H9 (cell line): ENCODE data around the gene P3R3URF. TPM values are rescaled to one million over a fixed set of nuclear protein-coding genes. Genes with fewer than 3 reads are reported as not detected.

Experiments
- DNase-seq: peaks from one replicate; pipeline ENCODE4 v3.0.0-alpha.2; 2017
- H2AFZ ChIP-seq: one replicate; pipeline ENCODE4 v1.6.1; 2013; ENCODE audit warnings: mild to moderate bottlenecking, low read length, control low read depth, moderate library complexity
- H2AK5ac ChIP-seq: 2 replicates; pipeline ENCODE4 v1.6.1; 2013; ENCODE audit warnings: low read length, control low read depth, mixed read lengths; ENCODE audit not compliant: insufficient read length
- H2BK120ac ChIP-seq: one replicate; pipeline ENCODE4 v1.6.1; 2013; ENCODE audit warnings: low read depth, mild to moderate bottlenecking, low read length, control low read depth, inconsistent platforms; ENCODE audit not compliant: poor library complexity, severe bottlenecking
- H2BK12ac ChIP-seq: 2 replicates; pipeline ENCODE4 v1.6.1; 2013; ENCODE audit warnings: low read length, control low read depth, mixed read lengths, low read depth; ENCODE audit not compliant: insufficient read length
- H2BK15ac ChIP-seq: 2 replicates; pipeline ENCODE4 v1.6.1; 2013; ENCODE audit warnings: low read depth, low read length, control low read depth
- H2BK20ac ChIP-seq: one replicate; pipeline ENCODE4 v1.6.1; 2013; ENCODE audit warnings: low read depth, mild to moderate bottlenecking, low read length, control low read depth, inconsistent platforms; ENCODE audit not compliant: poor library complexity, severe bottlenecking
- H2BK5ac ChIP-seq: 2 replicates; pipeline ENCODE4 v1.6.1; 2013; ENCODE audit warnings: low read length, control low read depth, mixed read lengths; ENCODE audit not compliant: insufficient read length
- H3K14ac ChIP-seq: 2 replicates; pipeline ENCODE4 v1.6.1; 2013; ENCODE audit warnings: low read length, control low read depth; ENCODE audit not compliant: insufficient read depth
- H3K18ac ChIP-seq: 2 replicates; pipeline ENCODE4 v1.6.1; 2013; ENCODE audit warnings: low read depth, mild to moderate bottlenecking, mixed read lengths, low read length, control low read depth; ENCODE audit not compliant: insufficient read length
- H3K23ac ChIP-seq: 2 replicates; pipeline ENCODE4 v1.6.1; 2013; ENCODE audit warnings: low read length, control low read depth, mixed read lengths, low read depth; ENCODE audit not compliant: insufficient read length
- H3K23me2 ChIP-seq: 2 replicates; pipeline ENCODE4 v1.6.1; 2013; ENCODE audit warnings: low read depth, mild to moderate bottlenecking, mixed read lengths, low read length, control low read depth; ENCODE audit not compliant: insufficient read length, poor library complexity, severe bottlenecking
- H3K27ac ChIP-seq: 2 replicates; pipeline ENCODE4 v1.5.1; 2013; ENCODE audit warnings: low read length, control low read depth, mixed read lengths, low read depth; ENCODE audit not compliant: insufficient read length
- H3K27me3 ChIP-seq: 2 replicates; pipeline ENCODE4 v1.6.1; 2013; ENCODE audit warnings: low read length, control low read depth, inconsistent platforms; ENCODE audit not compliant: insufficient read depth
- H3K4ac ChIP-seq: 2 replicates; pipeline ENCODE4 v1.6.1; 2013; ENCODE audit warnings: low read depth, mild to moderate bottlenecking, control low read depth, inconsistent platforms, low read length, moderate library complexity
- H3K4me1 ChIP-seq: 2 replicates; pipeline ENCODE4 v1.6.1; 2013; ENCODE audit warnings: low read length, control low read depth, inconsistent platforms; ENCODE audit not compliant: insufficient read depth
- H3K4me2 ChIP-seq: 2 replicates; pipeline ENCODE4 v1.6.1; 2013; ENCODE audit warnings: low read length, control low read depth, mixed read lengths; ENCODE audit not compliant: insufficient read length, insufficient read depth
- H3K56ac ChIP-seq: 2 replicates; pipeline ENCODE4 v1.6.1; 2013; ENCODE audit warnings: low read depth, mild to moderate bottlenecking, mixed read lengths, low read length, control low read depth; ENCODE audit not compliant: insufficient read length
- H3K79me1 ChIP-seq: 2 replicates; pipeline ENCODE4 v1.6.1; 2013; ENCODE audit warnings: low read depth, mild to moderate bottlenecking, moderate library complexity, low read length, control low read depth, inconsistent platforms; ENCODE audit not compliant: insufficient read depth, poor library complexity, severe bottlenecking
- H3K79me2 ChIP-seq: 2 replicates; pipeline ENCODE4 v1.6.1; 2013; ENCODE audit warnings: low read length, control low read depth, inconsistent platforms; ENCODE audit not compliant: insufficient read depth
- H3K9ac ChIP-seq: 2 replicates; pipeline ENCODE4 v1.6.1; 2013; ENCODE audit warnings: low read length, control low read depth, mixed read lengths; ENCODE audit not compliant: insufficient read length; ENCODE audit errors: extremely low read depth
- H3K9me3 ChIP-seq: one replicate; pipeline ENCODE4 v1.6.1; 2013; ENCODE audit warnings: low read depth, low read length, inconsistent platforms; ENCODE audit not compliant: control insufficient read depth
- H3T11ph ChIP-seq: one replicate; pipeline ENCODE4 v1.6.1; 2013; ENCODE audit warnings: mild to moderate bottlenecking, low read length, control low read depth, inconsistent platforms
- H4K20me1 ChIP-seq: one replicate; pipeline ENCODE4 v1.6.1; 2013; ENCODE audit not compliant: control insufficient read depth, insufficient read length, insufficient read depth
- H4K5ac ChIP-seq: 2 replicates; pipeline ENCODE4 v1.6.1; 2013; ENCODE audit warnings: low read depth, mild to moderate bottlenecking, mixed read lengths, low read length, control low read depth; ENCODE audit not compliant: insufficient read length
- H4K8ac ChIP-seq: replicated peaks from 2 replicates; pipeline ENCODE4 v1.6.1; 2013; ENCODE audit warnings: low read length, control low read depth, mixed read lengths, low read depth; ENCODE audit not compliant: insufficient read length
- H4K91ac ChIP-seq: 2 replicates; pipeline ENCODE4 v1.6.1; 2013; ENCODE audit warnings: low read depth, mild to moderate bottlenecking, moderate library complexity, mixed read lengths, low read length, control low read depth; ENCODE audit not compliant: insufficient read length
- H3K27ac Mint-ChIP-seq, 3 experiments: 2 replicates in 2 of 3; 3 replicates in 1 of 3; pipeline ENCODE4 v1.8.0; 2020 to 2021; ENCODE audit warnings: mixed read lengths in 3 of 3, mild to moderate bottlenecking in 1 of 3, moderate library complexity in 1 of 3
- H3K27me3 Mint-ChIP-seq: 2 replicates; pipeline ENCODE4 v1.8.0; 2021; ENCODE audit warnings: low read depth, mild to moderate bottlenecking, moderate library complexity, mixed read lengths
- H3K36me3 Mint-ChIP-seq, 3 experiments: 2 replicates in 2 of 3; 3 replicates in 1 of 3; pipeline ENCODE4 v1.8.0; 2020 to 2021; ENCODE audit warnings: low read depth in 3 of 3, mixed read lengths in 3 of 3; ENCODE audit not compliant: insufficient read depth in 1 of 3
- H3K4me1 Mint-ChIP-seq, 2 experiments: 2 replicates each; pipeline ENCODE4 v1.8.0; 2020; ENCODE audit warnings: mixed read lengths in 2 of 2
- H3K4me3 Mint-ChIP-seq, 2 experiments: 2 replicates in 1 of 2; 3 replicates in 1 of 2; pipeline ENCODE4 v1.8.0; 2020 to 2021; ENCODE audit warnings: mild to moderate bottlenecking in 2 of 2, mixed read lengths in 2 of 2, moderate library complexity in 1 of 2
- H3K9me3 Mint-ChIP-seq, 2 experiments: 2 replicates in 1 of 2; 3 replicates in 1 of 2; pipeline ENCODE4 v1.8.0; 2020; ENCODE audit warnings: mild to moderate bottlenecking in 2 of 2, mixed read lengths in 2 of 2, moderate library complexity in 1 of 2
- WGBS: extraction: QIAGEN DNeasy Blood & Tissue Kit; methylation state at CpG from one replicate; pipeline ENCODE4 v1.1.7; 2013; ENCODE audit warnings: missing lambda C conversion rate, low lambda C conversion rate, mixed read lengths; ENCODE audit not compliant: insufficient read length; ENCODE audit errors: extremely low coverage; 5-methylcytosine and 5-hydroxymethylcytosine counted together
- total RNA-seq: library from RNA; stranded (reverse); gene quantifications from 2 replicates; pipeline ENCODE4 v1.2.1, GENCODE V29; 2021
- TF ChIP-seq, protein P1 (sequence below): fragments of 200-600 bp; sonication (generic); conservative IDR thresholded peaks from 3 replicates; pipeline ENCODE4 v1.8.0; 2021; ENCODE audit warnings: antibody characterized with exemption, mild to moderate bottlenecking

The P3R3URF gene
- total RNA-seq, 1 experiment from 2014 or later = not detected

DNA sequence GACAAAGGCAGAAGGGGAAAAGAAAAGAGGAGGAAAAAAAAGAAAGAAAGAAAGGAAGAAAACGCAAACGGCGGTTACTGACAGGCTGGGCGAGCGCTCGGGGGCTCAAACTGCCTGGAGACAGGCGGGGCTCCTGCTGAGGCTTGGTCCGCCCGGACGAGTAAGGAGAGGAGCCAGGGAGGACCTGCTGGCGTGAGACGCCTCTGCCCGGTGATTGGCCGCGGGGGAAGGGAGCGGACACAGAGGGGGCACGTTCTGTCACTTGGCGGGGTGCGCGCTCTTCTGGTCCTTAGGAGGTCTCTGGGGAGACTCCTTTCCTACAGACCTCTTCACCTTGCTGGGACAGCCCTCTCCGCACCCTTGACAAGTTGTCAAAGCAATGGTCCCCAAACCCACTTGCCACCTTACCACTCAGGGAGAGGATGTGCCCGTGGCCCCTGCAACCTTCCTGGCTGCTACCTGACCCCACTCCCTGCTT is 43.1 kb downstream of the P3R3URF start:
- H3T11ph ChIP-seq = no peak overlapping the region
- H3K9ac ChIP-seq = peak overlapping the region; percentile 62
- peaks cover 6% of the 10 kb centered on the region; the same call in 1 of the 2 replicates for H3K4me1 ChIP-seq
- H3K56ac ChIP-seq = no peak overlapping the region
- H3K79me1 ChIP-seq = no peaks in the 10 kb centered on the region
- H3K36me3 Mint-ChIP-seq = no peaks in the 10 kb centered on the region; a peak in 1 of 7 replicates
- H3K4ac ChIP-seq = no peak overlapping the region
- no peaks in the 10 kb centered on the region for H3K79me2 ChIP-seq
- H3K14ac ChIP-seq = peak overlapping the region; percentile 72
- H3K4me1 Mint-ChIP-seq = peaks cover 30 to 34% of the 10 kb centered on the region in 2 experiments
- no peak overlapping the region for H4K8ac ChIP-seq
- H2BK120ac ChIP-seq = no peak overlapping the region
- peak overlapping the region; percentile 92 for H3K27ac ChIP-seq
- no peak overlapping the region for H3K23ac ChIP-seq
- no peak overlapping the region for H2BK12ac ChIP-seq
- peak overlapping the region; percentile 100 for H3K27ac Mint-ChIP-seq
- no peaks in the 10 kb centered on the region; the same call in 1 of the 2 replicates for H3K27me3 ChIP-seq
- no peak overlapping the region for H4K5ac ChIP-seq
- peaks cover 0 to 3% of the 10 kb centered on the region in 2 experiments; a peak in 1 of 5 replicates for H3K9me3 Mint-ChIP-seq
- DNase-seq = no peak
- no peak overlapping the region for H2BK20ac ChIP-seq
- H2BK15ac ChIP-seq = no peak overlapping the region
- H3K4me3 Mint-ChIP-seq = peak overlapping the region; percentile 75 to 90
- no CpG with 5 or more reads among the region's 22 CpGs for WGBS
- peak overlapping the region; percentile 81 for H3K4me2 ChIP-seq
- peaks cover 15% of the 10 kb centered on the region for H3K23me2 ChIP-seq
- no peaks in the 10 kb centered on the region for H3K9me3 ChIP-seq
- H3K27me3 Mint-ChIP-seq = peaks cover 13% of the 10 kb centered on the region
- H2BK5ac ChIP-seq = no peak overlapping the region
- no peak overlapping the region for H2AFZ ChIP-seq
- TF ChIP-seq, protein P1, sequence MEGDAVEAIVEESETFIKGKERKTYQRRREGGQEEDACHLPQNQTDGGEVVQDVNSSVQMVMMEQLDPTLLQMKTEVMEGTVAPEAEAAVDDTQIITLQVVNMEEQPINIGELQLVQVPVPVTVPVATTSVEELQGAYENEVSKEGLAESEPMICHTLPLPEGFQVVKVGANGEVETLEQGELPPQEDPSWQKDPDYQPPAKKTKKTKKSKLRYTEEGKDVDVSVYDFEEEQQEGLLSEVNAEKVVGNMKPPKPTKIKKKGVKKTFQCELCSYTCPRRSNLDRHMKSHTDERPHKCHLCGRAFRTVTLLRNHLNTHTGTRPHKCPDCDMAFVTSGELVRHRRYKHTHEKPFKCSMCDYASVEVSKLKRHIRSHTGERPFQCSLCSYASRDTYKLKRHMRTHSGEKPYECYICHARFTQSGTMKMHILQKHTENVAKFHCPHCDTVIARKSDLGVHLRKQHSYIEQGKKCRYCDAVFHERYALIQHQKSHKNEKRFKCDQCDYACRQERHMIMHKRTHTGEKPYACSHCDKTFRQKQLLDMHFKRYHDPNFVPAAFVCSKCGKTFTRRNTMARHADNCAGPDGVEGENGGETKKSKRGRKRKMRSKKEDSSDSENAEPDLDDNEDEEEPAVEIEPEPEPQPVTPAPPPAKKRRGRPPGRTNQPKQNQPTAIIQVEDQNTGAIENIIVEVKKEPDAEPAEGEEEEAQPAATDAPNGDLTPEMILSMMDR = no peak
- no peak overlapping the region for H4K91ac ChIP-seq
- peak overlapping the region; percentile 73 for H3K18ac ChIP-seq
- H4K20me1 ChIP-seq = no peaks in the 10 kb centered on the region
- no peak overlapping the region for H2AK5ac ChIP-seq
